CD4-positive, alpha-beta T cell treated with Interleukin-4 for 4 hours (primary cell): Measurements from ENCODE around the gene NAA35.
"Not testable (repeated sequence)": the region's sequence is repeated elsewhere in the genome, so short reads cannot be mapped to it uniquely, and the experiment has no call there.

Experiments
- DNase-seq: peaks from one replicate; pipeline ENCODE4 v3.0.0-alpha.2; 2020

Gene NAA35

DNA sequence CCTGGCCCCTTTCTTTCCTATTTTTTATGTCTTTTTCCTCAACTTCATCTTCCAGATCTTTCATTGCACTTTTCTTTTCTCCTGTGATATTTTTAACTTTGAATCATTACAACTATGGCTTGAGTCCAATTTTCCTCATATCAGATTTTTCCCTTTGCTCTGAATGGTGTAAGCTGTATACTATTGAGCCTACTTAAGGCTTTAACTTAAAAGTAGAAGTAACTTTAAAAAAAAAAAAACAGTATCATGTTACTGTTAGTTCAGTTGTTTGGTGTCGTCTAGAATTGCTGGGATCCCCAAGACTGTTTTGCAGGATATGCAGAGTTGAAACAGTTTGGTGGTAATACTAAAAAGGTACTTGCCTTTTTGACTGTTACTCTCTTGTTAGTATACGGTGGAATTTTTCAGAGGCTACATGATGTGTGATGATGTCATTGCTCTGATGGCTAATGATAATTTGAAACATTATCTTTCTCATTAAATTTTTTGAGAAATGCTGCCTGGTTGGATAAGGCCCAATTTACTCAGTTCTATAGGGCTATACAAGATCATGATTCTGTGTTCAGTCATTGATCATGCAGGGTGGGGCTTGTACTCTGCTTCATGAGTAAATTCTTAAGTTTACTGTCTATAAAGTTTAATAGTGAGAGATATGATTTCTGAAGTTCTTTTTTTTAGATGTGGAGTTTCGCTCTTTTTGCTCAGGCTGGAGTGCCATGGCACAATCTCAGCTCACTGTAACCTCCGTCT lies 8.8 kb downstream of the NAA35 start:
- DNase-seq = no peak

DNA sequence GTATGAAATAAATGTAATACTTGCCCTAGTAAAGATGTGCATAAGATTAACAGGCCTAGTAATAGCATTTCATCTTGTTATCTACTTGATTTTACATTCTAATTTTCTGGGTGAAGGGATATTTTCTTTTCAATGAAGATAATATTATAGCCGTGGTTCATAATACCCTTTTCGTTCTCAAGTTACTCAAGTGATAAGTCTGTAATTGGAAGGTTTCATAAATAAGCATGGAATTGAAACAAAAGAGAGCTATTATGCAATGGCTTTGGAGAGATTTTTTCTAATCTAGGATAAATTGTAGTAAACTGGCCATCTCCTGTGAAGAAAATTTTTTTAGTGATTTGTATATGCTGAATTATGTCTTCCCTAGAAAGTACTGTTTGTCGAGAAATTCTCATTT lies 19.0 kb downstream of the NAA35 start:
- no peak for DNase-seq

GRCh38 chr9:85960688-85961093 lies 19.7 kb downstream of the NAA35 start:
- no peak for DNase-seq

DNA sequence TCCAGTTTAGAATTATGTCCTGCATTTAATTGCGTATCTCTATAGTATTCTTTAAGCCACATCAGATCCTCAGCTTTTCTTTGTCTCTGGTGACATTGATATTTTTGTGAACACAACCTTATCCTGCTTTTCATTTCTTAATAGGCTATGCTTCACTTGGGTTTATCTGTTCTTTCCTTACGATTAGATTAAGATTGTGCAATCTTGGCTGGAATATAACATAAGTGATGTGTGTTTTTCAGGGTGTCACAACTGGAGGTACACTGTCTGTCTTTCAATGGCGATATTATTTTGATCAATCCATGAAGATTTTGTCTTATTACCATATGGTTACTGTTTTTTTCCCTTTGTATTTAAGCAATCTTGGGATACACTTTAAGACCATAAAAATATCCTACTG lies 23.6 kb downstream of the NAA35 start:
- DNase-seq = no peak

- no peak for DNase-seq
Measured at GRCh38 chr9:85964949-85965348, 24.0 kb downstream of the NAA35 start.

- DNase-seq = no peak
Measured at GRCh38 chr9:85969727-85970126, 28.8 kb downstream of the NAA35 start.

- no peak for DNase-seq
Measured at GRCh38 chr9:85971731-85972130, 30.8 kb downstream of the NAA35 start.

GRCh38 chr9:85973238-85973637 lies 32.3 kb downstream of the NAA35 start:
- DNase-seq = no peak

- DNase-seq = not testable (repeated sequence)
Measured at GRCh38 chr9:85974055-85974547, 33.2 kb downstream of the NAA35 start.

GRCh38 chr9:85978496-85978895 lies 37.5 kb downstream of the NAA35 start:
- DNase-seq = no peak

DNA sequence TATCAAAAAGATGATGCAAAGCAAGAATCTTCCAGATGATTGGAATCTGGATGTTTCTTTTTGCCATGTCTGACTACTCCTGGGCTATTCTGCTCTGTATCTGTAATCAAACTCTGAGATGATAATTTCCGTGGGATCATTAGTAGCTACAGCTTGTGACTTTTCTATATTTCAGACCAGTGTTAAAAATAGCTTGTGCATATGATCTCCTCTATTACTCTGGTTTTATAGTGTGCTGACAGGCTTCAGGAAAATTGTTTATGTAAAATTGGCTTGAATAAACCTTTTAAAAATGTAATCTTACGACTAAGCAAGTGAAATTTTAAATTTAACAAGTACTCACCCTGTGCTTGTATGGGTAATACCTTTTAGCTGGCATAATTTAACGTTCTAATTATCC lies 40.4 kb downstream of the NAA35 start:
- DNase-seq = no peak

DNA sequence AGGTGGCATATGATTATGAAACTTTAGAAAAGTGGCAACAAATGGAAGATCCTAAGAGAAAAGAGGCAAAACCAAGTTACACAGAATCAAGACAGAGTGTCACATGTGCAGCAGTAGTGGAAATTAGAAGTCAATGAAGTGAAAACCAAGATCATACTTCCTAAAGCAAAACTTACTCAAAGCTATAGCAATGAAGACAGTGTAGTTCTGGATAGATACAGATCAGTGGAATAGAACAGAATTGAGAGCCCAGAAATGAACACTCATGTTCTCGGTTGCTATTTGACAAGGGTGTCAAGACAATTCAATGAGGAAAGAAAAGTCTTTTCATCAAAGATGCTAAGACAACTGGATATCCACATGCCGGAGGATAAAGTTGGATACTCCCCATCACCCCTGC lies 43.5 kb downstream of the NAA35 start:
- DNase-seq = no peak

- DNase-seq = no peak
Measured at GRCh38 chr9:85987236-85987635, 46.3 kb downstream of the NAA35 start.

- no peak for DNase-seq
Measured at GRCh38 chr9:85994191-85994590, 53.2 kb downstream of the NAA35 start.

- no peak for DNase-seq
Measured at GRCh38 chr9:85995097-85995496, 54.2 kb downstream of the NAA35 start.

DNA sequence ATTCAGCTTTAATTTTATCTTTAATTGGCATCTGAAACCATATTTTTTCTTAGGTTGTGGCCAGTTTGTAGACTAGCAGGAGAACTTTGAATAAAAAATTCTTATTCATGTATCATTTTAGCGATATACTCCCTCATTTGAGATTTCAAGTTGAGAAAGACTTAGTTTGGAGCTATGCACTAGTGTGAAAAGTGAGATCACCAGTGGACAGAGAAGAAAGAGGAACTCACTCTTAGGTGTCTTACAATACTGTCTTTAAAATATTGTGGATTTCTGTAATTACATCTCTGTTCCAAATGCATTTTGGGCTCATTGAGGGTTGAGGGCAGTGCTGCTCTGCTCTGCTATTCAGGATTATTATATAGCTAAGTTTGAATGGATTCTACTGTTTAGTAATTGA lies 54.7 kb downstream of the NAA35 start:
- no peak for DNase-seq

- DNase-seq = no peak
Measured at GRCh38 chr9:86005253-86005775, 64.4 kb downstream of the NAA35 start.

DNA sequence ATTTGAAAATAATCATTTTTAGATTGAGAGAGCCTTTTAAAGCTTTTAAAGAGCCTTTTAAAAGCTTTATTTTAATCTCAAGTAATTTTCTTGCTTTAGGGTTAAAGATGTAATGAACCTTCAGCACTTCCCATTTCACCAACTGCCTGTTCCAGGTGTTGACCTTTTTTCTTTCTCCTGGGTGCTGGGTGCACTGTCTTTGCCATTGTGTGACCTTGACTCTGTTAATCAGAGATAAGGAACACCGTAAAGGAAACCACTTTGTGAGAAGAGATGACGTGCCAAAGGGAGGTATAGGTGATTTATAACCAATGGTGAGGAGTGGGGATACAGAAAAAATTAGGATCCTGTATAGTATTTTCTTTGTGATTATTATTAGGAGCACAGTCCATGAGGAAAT lies 68.2 kb downstream of the NAA35 start:
- DNase-seq = no peak

- DNase-seq = no peak
Measured at GRCh38 chr9:86020731-86021130, 79.8 kb downstream of the NAA35 start.

GRCh38 chr9:86021166-86021565 lies 80.2 kb downstream of the NAA35 start:
- no peak for DNase-seq

DNA sequence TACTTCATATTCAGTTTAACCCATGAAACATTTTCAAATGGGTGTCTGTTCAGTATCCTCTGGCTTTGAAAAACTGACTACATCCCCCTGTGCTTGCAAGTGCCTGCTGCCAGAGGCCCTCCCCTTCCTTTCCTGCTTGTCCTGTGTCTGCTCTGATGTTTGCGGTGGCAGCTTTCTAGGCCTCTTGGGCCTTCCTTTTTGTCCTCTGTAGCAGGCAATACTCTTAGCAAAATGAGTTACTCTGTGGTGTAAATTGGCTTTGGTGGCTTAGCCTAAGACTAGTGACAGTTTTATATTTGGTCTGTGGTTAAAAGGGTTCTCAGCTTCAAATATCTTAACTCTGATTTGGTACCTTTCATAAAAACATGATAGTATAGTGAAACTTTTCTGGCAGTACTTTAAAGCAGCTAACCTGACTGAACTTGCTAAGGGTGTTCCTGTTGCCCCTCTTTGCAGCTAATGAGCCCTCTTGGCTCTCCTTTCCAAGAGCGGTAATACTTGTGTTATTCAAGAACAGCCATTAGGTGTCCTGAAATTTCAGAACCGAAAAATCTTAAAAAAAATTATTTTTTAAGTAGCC lies 81.8 kb downstream of the NAA35 start:
- DNase-seq = no peak

GRCh38 chr9:86027767-86028166 lies 86.8 kb downstream of the NAA35 start:
- no peak for DNase-seq

DNA sequence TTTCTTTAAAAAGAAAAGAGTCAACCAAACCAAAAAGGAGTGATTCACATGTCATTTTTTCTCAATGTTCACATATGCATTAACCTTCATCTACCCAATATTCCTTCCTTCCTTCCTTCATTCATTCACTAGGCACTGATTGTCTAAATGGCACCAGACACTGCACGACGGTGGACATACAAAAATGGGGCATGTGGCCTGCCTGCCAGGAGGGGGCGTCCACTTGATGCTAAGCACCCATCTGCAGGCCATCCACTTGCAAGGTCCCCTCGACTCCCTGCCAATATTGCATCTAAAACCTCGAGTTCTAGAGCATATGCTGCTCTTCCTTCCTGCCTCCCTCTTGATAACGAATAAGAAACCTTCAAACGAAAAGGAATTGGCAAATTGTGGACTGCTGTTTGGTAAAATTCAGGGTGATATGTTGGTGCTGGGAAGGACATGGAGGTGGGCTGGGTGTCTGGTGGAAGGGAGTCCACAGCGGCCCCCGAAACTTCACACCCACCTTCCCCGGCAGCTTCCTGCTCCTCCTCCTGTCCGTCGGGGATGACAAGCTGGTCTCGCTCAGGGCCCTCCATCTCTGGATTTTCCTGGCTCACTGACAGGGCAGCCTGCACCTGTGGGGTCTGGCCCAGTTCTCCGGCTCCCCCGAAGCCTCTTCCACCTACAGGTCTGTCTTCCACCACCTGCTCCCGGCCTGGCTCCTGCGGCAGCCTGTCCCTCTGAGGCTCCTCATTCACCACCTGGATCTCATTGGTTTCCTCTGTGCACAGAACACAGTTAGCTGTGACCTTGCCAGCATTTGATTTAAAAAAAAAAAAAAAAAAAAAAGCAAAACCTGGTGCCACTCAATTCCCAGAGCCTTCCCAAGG lies 94.2 kb downstream of the NAA35 start:
- no peak for DNase-seq
